Breast epithelium (tissue), 3 donors: ENCODE measurements around the gene ASXL1.

Experiments
- POLR2A ChIP-seq: fragments of 450-650 bp; IDR thresholded peaks from one replicate; pipeline ENCODE4 v1.6.1; 2016; ENCODE audit warnings: antibody characterized with exemption, mild to moderate bottlenecking, moderate library complexity
- POLR2AphosphoS5 ChIP-seq, 3 donors: sonication (generic); formaldehyde crosslinking; IDR thresholded peaks; one replicate each; pipeline ENCODE4 v1.6.1; 2017; ENCODE audit warnings: antibody characterized with exemption in 3 of 3
- TF ChIP-seq, protein P1 (sequence below), 3 donors: fragments of 450-650 bp; IDR thresholded peaks; one replicate each; pipeline ENCODE4 v1.5.1; 2016 to 2017; ENCODE audit warnings: antibody characterized with exemption in 3 of 3, mild to moderate bottlenecking in 3 of 3, moderate library complexity in 3 of 3

DNA sequence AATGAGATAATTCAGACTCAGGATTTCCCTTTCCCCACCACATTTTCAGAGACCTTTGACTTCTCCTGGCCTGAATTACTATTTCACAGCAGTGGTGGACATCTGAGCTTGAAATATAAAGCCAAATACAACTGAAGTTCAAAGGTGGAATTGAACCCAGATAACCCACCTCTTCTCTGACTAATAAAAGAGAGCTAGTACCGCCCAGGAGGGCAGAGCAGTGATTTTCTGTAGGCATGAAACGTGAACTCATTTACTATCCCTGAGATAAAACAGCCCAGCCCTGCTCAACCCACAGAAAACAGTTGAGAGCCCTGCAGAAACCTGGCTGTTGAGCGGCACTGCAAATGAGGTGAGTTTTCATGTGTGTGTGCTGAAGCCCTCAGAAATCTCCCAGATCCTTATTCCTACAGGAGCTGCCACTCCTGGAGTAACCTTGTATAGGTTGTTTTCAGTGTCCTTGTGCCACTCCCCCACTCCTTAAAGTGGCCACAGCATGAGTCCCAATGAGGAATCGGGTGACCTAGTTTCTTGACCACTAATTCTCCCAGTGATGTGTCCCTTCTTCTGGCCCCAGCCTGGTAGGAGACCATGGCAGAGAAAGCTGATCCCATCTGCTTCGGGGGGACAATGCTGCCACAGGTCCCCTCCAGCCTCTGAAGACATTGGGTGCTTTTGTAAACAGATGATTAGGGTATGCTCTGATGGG is 127.8 kb downstream of the ASXL1 start:
- TF ChIP-seq, protein P1, sequence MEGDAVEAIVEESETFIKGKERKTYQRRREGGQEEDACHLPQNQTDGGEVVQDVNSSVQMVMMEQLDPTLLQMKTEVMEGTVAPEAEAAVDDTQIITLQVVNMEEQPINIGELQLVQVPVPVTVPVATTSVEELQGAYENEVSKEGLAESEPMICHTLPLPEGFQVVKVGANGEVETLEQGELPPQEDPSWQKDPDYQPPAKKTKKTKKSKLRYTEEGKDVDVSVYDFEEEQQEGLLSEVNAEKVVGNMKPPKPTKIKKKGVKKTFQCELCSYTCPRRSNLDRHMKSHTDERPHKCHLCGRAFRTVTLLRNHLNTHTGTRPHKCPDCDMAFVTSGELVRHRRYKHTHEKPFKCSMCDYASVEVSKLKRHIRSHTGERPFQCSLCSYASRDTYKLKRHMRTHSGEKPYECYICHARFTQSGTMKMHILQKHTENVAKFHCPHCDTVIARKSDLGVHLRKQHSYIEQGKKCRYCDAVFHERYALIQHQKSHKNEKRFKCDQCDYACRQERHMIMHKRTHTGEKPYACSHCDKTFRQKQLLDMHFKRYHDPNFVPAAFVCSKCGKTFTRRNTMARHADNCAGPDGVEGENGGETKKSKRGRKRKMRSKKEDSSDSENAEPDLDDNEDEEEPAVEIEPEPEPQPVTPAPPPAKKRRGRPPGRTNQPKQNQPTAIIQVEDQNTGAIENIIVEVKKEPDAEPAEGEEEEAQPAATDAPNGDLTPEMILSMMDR (IDR thresholded peaks at IDR 0.05): no peak
- no peak for TF ChIP-seq POLR2AphosphoS5 (IDR thresholded peaks at IDR 0.05)
- TF ChIP-seq POLR2A: no peak
